Frontal cortex (tissue), 4 donors: ENCODE data around the gene POLR3H. TPM values are rescaled to one million over a fixed set of nuclear protein-coding genes. Genes with fewer than 3 reads are reported as not detected.
A peak's percentile ranks its signal among the peaks of the same experiment; 100 is the strongest.

ENCODE experiments used
- DNase-seq, 2 donors: peaks; one replicate each; pipeline ENCODE4 v3.0.0; 2012; ENCODE audit warnings: low spot score in 2 of 2
- FAIRE-seq: peaks from 2 replicates; lab custom pipeline; 2012; peaks lifted over from hg19 to GRCh38; lab: Jason Lieb, UNC
- total RNA-seq: library from RNA; depleted of rRNA; stranded (reverse); fragments of >200 nt; gene quantifications from one replicate; pipeline ENCODE4 v1.2.3, GENCODE V29; 2014
- donor health status: control.
- donor health status: control.
- donor health status: control.

POLR3H gene
- total RNA-seq, 1 donor from 2014 or later: 24.1 TPM

DNA sequence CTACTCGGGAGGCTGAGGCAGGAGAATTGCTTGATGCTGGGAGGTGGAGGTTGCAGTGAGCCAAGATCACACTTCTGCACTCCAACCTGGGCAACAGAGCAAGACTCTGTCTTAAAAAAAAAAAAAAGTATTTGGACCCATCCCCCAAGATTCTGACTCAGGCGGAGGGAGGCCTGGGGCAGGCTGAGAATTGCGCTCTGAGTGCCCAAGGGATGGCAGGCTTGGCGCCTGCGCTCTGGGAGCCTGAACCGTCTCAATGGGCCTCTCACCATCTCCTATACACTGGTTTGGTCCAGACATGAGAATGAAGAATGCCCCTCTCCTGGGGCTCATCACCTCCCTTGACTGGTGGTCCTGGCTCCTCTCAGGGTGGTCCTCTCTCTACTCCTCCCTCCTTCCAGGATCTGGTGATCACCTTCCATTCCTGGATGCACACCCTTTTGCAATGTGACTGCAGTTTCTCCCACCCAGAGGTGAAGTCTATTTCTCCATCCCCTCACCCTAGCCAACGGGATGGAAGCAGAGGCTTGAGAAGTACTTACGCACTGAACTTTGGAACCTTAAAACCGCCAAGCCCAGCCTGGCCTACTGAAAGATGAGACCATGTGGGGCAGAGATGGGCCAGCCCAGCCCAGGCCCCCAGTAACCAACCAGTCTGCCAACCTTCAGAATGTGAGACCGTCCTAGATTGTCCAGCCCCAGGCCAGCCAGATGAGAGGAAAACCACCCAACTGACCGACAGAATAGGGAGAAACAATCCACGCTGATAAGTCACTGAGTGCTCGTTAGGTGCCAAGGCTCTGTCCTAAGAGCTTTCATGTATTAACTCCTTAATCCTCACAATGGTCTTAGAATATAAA is 4.9 kb downstream of the POLR3H start:
- FAIRE-seq (no peak), DNase-seq (no peak)

DNA sequence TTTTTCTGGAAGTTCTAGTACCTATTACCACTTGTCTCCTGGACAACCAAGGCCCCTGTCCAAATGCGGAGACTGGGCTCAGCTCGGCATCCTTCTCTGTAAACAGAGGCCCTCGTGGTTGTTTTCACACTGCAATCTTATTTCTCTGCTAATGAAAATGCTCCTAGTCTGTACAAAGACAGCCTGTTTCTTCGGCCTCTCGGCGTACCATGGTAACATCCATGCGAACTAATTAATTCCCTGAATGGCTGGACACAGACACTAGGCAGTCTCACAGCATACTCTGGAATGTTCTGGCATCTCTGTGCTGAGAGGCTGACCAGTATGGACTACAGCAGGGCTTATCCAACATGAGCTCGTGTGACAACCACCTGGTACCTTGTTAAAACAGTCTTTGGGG is 5.7 kb downstream of the POLR3H start:
- FAIRE-seq (no peak), DNase-seq (peak in 1 of 2 donors; percentile 55)

DNA sequence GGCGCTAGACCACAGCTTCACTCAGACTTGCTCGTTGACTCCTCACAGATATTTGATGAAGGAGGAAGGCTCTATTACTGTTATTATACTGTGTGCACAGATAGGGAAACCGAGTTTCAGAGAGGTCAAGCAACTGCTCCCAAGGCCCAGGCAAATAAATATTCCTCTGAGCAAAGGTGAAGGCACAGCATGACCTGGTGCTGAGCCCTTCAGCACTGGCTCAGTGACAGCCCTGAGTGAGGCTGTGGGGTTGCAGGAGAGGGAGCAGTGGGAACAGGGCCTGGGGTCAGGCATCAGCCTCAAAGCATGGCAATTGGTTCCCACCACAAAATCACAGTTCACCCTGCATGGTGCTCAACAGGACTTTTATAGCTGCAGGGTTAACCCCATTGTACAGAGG is 7.1 kb downstream of the POLR3H start:
- no peak for FAIRE-seq

DNA sequence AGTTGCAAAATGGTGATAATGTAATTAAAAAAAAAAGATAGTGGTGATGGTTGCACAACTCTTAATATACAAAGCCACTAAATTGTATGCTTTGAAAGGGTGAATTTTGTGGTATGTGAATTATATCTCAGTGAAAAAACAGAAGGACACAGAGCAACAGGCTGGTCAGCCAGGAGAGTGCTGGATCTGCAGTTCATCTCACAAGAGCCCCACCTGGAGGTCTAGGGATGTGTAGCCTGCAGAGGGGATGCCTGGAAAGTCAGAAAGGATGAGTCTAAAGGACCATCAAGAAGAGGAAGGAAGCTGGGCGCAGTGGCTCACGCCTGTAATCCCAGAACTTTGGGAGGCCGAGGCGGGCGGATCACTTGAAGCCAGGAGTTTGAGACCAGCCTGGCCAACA is 9.0 kb downstream of the POLR3H start:
- DNase-seq: no peak
- no peak for FAIRE-seq

More for the DNA sequence above, 7.1 kb downstream of the POLR3H start:
- no peak for DNase-seq

DNA sequence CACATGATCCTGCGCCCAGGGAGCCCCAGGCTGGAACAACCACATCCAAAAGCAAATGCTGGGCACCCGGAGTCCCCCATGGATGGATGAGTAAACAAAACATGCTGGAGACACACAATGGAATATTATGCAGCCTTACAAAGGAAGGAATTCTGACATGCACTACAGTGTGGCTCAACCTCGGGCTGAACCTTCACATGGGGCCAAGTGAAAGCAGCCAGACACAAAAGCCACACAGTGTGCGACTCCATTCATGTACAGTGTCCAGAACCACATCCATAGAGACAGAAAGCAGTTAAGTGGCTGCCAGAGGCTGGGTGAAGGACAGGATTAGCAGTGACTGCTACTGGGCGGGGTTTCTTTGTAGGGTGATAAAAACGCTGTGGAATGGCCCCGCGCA is 10.1 kb downstream of the POLR3H start:
- DNase-seq: no peak
- no peak for FAIRE-seq

DNA sequence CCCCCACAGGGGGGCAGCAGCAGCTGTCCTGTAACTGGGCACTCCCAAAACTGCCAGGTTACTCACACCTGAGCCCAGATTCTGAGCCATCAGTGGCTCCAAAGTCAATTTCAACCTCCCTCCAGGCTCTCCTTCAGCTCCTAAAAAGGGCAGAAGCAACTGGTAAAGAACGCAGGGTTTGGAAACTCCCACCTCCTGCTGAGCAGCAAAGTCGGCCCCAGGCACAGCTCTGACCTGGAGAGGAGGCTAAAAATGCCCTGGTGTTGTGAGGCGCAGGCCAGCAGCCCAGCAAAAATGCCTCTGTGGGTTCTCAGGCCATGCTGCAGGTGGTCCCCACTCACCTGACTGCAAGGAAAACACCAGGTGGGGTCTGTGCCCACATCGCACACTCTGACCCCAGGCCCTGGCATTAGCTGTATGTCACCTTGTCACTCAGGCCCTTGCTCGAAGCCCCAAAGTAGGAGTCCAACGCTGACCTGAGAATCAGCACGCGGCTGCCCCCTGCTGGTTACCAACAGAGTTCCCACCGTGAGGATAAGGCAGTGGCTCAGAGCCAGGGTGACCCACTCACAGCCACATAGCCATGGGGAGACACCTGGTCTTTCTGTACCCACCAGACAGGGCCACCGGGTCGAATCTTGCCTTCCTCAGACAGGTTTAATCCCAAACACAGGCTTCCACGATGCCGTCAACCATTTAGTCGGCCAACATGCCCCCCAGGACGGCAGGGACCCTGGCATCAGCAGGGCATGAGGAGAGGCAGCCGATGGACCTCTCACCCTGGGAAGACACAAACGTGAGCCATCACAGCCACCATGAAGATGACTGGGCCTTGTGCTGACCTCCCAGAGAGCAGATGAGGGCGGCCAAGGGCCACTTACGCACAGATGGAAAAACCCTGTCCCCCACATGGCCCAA is 11.1 kb downstream of the POLR3H start:
- no peak for FAIRE-seq

DNA sequence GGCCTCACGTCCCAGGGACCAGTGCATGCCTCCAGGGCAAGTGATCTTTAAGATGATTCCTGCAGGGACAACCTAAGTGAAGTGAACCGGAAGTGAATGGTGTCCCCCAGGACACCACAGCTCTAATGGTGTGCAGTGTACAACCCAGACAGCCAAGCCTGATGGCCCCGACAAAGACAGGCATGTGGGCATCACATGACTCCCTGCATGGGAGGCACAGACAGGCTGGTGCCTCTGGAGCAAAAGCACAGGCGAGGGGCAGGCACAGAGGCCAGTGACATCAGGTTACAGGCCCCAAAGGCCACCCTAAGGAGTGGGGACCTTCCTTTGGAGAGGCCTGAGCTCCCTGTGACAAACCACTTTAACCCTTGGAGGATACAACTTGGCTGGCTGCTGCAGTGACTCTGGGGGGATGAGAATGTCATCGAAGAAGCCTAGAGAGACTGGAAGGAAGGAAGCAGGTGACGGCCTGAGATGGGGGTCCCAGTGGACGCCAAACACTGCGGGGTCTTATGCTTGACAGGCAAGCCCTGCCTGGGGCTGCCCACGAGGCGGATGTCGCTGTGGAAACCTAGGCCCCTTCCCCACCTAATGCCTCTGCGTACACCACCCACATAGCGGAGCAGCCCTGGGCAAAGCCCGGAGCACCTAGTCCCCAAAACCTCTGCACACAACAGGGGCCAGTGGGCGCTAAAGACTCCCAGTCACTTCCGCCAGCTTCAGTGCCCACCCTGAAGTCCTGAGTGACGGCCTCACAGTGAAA is 12.4 kb downstream of the POLR3H start:
- DNase-seq: no peak
- FAIRE-seq: no peak

More for the DNA sequence above, 11.1 kb downstream of the POLR3H start:
- DNase-seq: peak in 1 of 2 donors; percentile 74

DNA sequence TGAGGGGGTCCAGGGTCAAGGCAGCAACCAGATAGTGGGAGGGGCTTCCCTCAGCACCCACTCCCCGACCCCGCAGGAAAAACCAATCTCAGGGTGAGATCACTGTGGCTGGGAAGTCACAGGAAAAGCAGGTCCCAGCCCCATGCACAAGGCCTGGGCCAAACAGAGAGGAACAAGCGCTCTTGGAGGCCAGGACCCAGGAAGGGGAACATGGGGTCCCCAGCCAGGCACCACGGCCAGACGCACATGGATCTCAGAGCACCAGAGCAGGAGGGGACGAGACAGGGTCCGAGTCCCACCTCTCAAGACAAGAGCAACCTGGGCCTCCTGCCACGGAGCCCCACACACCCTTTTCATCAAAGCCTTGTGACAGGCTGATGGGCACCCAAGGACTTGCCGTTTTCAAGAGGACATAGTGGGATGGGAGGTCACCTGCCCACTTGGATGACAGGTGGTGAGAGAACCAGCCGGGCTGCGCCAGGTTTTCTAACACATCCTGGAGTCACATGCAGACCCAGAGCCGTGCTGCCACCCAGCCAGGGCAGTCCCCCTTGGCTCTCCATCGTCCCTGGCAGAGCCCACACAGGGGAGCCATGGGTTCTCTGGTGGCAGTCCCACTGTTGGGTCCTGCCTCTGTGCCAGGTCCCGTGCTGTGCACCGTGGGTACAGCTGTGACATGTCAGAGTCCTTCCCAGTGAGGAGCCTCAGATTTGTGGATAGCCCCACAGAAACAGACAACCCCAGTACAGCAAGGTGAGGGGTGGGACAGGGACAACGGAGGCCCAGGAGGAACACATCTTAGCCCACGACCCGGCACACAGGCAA is 13.2 kb downstream of the POLR3H start:
- FAIRE-seq: no peak

DNA sequence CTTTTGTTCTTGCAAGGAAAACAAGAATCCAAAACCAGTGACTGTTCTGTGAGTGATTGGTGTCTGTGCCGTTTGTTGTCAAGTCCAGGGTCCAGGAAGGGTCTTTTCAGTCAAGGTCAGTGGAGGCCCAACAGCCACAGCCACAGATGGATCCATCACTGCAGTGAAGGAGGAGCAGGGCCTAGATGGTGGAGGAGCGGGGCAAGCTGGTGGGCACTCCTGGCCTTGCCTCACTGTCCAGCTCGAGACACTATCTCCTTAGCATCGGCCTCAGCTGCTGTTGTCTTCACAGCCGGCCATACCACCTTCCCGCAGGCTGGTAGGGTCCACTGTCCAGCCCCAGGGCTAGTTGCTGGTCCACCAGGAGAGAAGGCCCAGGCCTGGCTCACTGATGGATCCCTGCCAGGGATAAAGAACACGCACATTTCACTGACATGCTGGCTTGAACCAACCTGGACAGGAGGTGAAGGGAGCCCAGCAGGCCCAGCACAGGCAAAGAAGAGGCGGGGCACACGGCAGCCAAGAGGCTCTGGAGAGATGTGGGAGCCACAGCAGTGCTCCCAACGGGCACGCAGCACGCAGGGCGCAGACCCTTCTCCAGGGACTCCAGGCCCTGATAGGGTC is 15.2 kb downstream of the POLR3H start:
- DNase-seq (no peak), FAIRE-seq (no peak)

More for the DNA sequence above, 13.2 kb downstream of the POLR3H start:
- DNase-seq: no peak

DNA sequence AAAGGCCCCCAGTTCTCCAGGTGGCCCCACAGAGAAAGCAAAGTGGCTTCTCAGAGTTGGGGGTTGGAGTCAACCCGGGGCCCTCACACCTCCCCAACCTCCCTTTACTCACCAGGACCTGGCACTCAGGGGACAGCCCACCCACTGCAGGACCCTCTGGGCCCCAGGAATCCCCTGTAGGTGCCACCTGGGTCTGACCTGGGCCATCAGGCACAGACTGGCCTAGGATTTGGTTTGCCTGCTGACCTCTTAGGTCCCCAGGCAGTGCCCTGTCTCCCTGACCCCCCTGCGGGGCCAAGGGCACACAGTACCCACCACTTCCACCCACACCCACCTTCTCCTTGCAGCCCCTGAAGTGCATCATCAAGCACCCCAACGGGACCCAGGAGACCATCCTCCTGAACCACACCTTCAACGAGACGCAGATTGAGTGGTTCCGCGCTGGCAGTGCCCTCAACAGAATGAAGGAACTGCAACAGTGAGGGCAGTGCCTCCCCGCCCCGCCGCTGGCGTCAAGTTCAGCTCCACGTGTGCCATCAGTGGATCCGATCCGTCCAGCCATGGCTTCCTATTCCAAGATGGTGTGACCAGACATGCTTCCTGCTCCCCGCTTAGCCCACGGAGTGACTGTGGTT is 16.0 kb downstream of the POLR3H start:
- DNase-seq (no peak), FAIRE-seq (no peak)

DNA sequence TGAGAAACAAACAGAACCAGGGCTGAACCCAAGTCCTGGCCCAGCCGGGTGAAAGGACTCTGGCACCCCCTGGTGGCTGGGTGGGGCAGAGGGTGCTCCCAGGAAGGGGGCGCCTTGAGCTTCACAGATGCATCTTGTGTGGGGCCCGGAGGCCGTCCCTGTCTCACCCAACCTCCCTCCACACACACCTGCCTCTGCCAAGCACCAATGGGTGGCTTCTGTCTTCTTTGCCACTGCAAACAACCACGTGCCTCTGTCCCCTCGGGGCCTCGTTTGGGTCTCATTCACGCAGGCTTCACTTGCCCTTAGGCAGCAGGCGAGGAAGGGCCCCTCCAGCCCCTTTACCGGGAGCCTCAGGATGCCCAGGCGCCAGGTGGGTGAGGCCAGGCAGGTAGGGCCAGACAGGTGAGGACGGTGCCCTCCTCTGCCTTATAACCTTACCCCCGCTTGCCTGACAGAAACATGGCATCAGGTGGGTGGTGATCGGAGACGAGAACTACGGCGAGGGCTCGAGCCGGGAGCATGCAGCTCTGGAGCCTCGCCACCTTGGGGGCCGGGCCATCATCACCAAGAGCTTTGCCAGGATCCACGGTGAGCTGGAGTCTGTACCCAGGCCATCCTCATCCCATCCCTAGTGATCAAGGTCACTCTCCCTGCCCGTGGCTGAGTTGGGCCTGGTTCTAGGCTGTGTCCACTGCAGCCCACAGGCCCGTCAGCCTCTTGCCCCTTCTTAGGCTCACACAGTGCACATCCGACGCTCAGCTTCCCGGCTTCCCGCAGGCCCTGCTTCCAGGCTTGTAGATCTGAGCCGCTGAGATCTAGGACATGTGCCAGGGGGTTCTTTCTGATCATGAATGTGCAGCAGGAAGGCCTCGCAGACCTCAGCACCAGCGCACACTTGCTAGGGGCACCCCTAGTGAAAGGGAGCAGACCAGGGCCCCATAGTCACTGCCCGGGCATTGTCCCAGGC is 17.2 kb downstream of the POLR3H start:
- no peak for FAIRE-seq

DNA sequence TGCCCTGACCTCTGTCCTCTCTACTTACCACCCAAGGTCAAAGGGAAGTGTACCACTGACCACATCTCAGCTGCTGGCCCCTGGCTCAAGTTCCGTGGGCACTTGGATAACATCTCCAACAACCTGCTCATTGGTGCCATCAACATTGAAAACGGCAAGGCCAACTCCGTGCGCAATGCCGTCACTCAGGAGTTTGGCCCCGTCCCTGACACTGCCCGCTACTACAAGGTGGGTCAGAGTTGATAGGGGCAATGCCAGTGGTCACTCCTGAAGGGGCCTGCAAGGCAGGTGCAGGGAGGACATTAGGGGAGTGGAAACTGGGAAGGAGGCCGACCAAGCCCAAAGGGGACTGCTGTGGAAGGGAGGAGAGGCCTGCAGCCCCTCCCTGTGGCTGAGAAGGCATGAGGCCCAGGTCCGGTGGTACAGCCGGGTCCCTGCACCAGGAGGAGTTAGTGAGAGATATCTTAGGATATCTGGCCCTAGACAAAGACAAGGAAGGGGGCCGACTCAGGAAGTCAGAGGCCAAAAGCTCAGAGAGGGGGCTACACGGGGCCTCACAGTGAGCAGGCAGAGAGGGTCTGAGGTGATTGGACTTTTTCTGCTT is 17.9 kb downstream of the POLR3H start:
- FAIRE-seq: no peak
- DNase-seq: no peak

More for the DNA sequence above, 17.2 kb downstream of the POLR3H start:
- peak in 1 of 2 donors; percentile 71 for DNase-seq

DNA sequence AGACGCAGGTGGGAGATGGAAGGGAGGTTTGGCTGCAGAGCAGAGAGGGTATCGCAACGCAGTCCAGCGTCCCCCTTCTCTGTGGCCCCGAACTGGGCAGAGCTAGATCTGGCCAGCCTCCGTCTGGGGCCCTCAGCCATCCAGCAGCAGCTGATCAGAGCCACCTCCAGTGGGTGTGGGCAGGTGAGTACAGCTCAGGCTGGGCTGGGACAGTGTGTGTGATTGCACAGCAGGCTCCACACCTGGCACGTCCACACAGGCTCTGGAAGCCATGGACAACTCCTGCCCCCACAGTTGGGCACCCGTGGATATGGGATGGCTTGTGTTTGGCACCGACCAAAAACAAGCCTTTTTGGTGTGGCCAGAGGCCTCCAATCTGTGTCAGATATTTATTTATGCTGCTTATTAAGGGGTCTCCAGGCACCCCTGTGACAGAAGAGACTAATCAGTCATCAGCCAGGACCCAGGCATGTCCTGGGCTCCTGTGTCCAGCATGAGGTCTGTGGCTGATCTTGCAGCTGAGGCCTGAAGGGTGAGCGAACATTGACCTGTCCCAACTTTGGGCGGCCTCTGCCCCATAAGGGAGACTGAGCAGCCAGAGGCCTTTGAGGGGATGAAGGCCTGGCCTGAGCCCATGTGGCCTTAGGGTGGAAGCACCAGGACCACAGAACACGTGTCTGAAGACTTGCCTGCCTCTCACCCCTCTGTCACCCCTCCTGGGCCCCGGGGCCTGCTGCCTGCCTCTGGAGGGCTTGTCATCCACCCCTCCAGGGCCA is 18.6 kb downstream of the POLR3H start:
- no peak for FAIRE-seq
- no peak for DNase-seq

DNA sequence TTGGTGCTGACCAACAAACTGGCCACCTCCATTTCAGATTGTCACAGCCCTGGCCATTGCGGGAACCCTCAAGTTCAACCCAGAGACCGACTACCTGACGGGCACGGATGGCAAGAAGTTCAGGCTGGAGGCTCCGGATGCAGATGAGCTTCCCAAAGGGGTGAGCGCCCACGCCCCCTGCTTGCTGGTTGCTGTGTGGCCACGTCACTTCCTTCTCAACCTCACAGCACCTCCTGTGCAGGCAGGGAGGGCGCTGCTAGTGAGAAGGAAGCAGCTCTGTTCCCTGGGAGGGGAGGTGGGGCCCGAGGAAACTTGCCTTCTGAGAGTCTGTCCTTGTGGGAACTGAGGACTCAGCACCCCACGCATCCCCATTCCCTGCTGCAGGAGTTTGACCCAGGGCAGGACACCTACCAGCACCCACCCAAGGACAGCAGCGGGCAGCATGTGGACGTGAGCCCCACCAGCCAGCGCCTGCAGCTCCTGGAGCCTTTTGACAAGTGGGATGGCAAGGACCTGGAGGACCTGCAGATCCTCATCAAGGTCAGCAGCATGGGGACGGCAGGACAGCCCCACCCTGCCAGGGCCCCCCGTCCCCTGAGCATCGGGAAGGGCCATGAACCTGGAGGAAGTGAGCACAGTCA is 19.3 kb downstream of the POLR3H start:
- FAIRE-seq (no peak), DNase-seq (no peak)

DNA sequence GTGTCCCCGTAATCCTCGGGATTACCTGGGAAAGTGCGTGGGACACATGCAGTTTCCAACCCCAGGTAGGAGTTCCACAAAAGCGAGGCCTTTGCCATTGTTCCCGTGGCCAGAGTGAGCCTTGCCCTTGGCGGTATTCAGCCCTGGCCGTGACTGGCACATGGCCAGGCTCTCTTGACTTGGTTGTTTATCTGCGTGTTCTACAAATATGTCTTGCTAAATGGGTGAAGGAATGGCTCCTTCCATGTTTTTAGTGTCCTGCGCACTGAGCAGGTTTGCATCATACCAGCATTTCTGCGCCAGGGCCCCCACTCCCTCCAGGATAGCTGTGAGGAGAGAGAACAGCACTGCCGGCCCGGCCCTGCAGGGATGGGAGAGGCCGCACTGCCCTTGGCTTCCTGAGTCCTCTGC is 20.0 kb downstream of the POLR3H start:
- DNase-seq: no peak
- FAIRE-seq: no peak
